Mesothelial cell of epicardium (in vitro differentiated cells): Measurements from ENCODE around the gene ATP6V1C2. TPM values are rescaled to one million over a fixed set of nuclear protein-coding genes. Genes with fewer than 3 reads are reported as not detected.

Experiments
- DNase-seq, 2 experiments: peaks; one replicate each; pipeline ENCODE4 v3.0.0; 2021; ENCODE audit warnings: low spot score in 2 of 2; ENCODE audit not compliant: unreplicated experiment in 2 of 2
- H3K27ac Mint-ChIP-seq: 2 replicates; pipeline ENCODE4 v1.8.0; 2021; ENCODE audit warnings: mixed read lengths
- H3K27me3 Mint-ChIP-seq: 2 replicates; pipeline ENCODE4 v1.8.0; 2021; ENCODE audit warnings: low read depth, mixed read lengths
- H3K36me3 Mint-ChIP-seq: 2 replicates; pipeline ENCODE4 v1.8.0; 2021; ENCODE audit warnings: mixed read lengths
- H3K4me1 Mint-ChIP-seq: 2 replicates; pipeline ENCODE4 v1.8.0; 2021; ENCODE audit warnings: mixed read lengths
- H3K4me3 Mint-ChIP-seq: 2 replicates; pipeline ENCODE4 v1.8.0; 2021; ENCODE audit warnings: mild to moderate bottlenecking, moderate library complexity, mixed read lengths
- H3K9me3 Mint-ChIP-seq: 2 replicates; pipeline ENCODE4 v1.8.0; 2021; ENCODE audit warnings: mixed read lengths
- total RNA-seq: library from RNA; stranded (reverse); gene quantifications from 3 replicates; pipeline ENCODE4 v1.2.1, GENCODE V29; 2021
- TF ChIP-seq, protein P1 (sequence below): fragments of 200-600 bp; sonication (generic); IDR thresholded peaks from one replicate; pipeline ENCODE4 v1.5.0; 2021; ENCODE audit warnings: antibody characterized with exemption; ENCODE audit not compliant: unreplicated experiment

ATP6V1C2 gene
- total RNA-seq, 1 donor from 2014 or later = 0.09 TPM

DNA sequence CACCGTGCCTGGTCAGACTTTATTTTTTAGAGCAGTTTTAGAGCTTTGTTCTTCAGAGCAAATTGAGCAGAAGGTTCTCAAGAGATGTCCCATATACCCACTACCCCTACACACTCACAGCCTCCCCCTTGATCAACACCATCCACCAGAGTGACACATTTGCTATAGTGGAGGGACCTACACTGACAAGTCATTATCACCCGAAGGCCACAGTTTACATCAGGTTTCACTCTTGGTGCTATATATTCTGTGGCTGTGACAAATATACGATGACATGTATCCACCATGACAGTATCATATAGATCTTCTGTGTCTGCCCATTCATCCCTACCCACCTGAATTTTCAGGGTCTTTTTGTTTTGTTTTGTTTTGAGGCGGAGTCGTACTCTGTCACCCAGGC lies 15.4 kb upstream of the ATP6V1C2 start:
- no peaks in the 10 kb centered on the region for H3K36me3 Mint-ChIP-seq

DNA sequence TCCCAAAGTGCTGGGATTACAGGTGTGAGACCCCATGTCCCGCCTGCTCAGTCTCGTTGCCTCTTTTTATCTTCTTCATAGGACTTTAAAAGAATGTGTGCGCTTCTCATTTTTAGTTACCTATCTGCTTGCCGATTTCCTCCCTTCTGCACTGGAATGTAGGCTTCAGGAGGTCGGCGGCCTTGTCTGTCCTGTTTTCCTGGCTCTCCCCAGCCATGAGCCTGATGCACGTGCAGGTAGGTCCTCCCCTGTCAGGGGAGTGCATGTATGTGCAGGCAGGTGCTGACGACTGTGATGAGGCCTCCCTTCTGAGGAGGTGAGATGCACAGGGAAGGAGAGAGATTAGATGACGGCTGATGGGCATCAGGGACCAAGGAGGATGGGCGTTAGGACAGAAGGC lies 13.6 kb upstream of the ATP6V1C2 start:
- Mint-ChIP-seq H3K9me3 (no peaks in the 10 kb centered on the region), H3K4me1 (no peaks in the 10 kb centered on the region), H3K36me3 (no peaks in the 10 kb centered on the region), H3K4me3 (no peak overlapping the region), H3K27ac (no peak overlapping the region), H3K27me3 (peaks cover 57% of the 10 kb centered on the region)
- DNase-seq = no peak
- TF ChIP-seq, protein P1, sequence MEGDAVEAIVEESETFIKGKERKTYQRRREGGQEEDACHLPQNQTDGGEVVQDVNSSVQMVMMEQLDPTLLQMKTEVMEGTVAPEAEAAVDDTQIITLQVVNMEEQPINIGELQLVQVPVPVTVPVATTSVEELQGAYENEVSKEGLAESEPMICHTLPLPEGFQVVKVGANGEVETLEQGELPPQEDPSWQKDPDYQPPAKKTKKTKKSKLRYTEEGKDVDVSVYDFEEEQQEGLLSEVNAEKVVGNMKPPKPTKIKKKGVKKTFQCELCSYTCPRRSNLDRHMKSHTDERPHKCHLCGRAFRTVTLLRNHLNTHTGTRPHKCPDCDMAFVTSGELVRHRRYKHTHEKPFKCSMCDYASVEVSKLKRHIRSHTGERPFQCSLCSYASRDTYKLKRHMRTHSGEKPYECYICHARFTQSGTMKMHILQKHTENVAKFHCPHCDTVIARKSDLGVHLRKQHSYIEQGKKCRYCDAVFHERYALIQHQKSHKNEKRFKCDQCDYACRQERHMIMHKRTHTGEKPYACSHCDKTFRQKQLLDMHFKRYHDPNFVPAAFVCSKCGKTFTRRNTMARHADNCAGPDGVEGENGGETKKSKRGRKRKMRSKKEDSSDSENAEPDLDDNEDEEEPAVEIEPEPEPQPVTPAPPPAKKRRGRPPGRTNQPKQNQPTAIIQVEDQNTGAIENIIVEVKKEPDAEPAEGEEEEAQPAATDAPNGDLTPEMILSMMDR = no peak

More for the DNA sequence above, 15.4 kb upstream of the ATP6V1C2 start:
- no peaks in the 10 kb centered on the region for H3K4me1 Mint-ChIP-seq
- no peak overlapping the region for H3K4me3 Mint-ChIP-seq
- peaks cover 46% of the 10 kb centered on the region for H3K27me3 Mint-ChIP-seq
- no peaks in the 10 kb centered on the region for H3K9me3 Mint-ChIP-seq
- TF ChIP-seq, protein P1 = no peak
- no peak overlapping the region for H3K27ac Mint-ChIP-seq
- DNase-seq = no peak

DNA sequence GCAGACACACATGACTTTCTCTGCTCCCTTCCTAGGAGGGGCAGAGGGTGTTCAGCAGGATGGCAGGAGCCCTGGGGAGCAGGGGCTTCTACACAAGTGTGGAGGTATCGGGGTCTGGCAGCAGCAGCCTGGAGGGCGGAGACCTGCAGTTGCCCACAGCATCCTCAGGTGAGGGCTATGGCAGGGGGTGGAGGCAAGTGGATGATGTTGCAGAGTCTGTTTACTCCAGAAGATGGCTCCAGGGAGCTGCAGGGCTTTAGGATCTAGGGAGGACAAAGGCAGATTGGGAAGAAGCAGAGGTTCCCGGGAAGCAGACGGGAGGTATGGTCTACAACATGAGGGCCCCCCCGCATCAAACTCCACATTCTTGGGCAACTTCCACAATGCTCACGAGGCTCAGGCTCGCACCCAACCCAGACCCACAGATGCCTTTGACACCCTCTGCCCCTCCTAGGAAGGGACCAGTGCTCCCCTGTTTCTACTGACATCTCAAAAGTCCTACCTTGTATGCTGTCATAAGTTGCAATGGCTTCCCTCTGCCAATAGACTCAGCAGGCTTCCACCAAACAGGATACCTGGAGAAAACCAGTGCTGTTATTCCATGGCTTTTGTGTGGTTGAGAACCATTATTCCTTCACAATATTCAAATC lies 12.0 kb upstream of the ATP6V1C2 start:
- H3K4me3 Mint-ChIP-seq = no peak overlapping the region
- H3K4me1 Mint-ChIP-seq = no peaks in the 10 kb centered on the region
- H3K36me3 Mint-ChIP-seq = no peaks in the 10 kb centered on the region
- peaks cover 68% of the 10 kb centered on the region for H3K27me3 Mint-ChIP-seq
- no peaks in the 10 kb centered on the region for H3K9me3 Mint-ChIP-seq
- no peak overlapping the region for H3K27ac Mint-ChIP-seq
- TF ChIP-seq, protein P1 = no peak
- no peak for DNase-seq

DNA sequence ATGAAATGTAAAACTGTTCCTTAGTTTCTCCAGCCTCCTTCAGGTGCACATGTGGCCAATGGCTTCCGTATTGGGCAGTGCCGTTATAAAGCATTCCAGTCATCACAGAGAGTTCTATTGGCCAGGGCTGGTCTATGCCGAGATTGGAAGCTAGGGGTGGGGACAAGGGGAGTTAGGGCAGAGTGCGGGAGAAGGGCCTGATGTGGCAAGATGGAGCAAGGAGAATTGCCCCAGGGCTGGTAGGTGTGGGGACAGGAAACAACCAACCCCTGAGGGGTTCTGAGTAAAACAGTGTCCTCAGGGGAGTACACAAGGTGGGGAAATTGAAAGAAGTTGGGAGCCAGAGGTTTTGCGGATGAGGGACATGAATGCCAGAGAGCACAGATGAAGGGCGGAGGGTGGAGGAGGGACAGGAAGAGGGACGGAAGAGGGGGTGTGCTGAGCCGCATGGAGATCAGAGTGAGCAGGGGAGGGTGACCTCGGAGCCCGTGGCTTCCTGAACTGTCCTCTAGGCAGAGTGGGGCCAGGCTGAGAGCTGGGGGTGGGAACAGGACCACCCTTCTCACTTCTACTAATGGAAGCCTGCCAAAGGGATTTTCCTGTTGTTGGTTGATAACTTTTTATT lies 9.1 kb upstream of the ATP6V1C2 start:
- no peak overlapping the region for H3K27ac Mint-ChIP-seq
- no peak for DNase-seq
- H3K9me3 Mint-ChIP-seq = no peaks in the 10 kb centered on the region
- TF ChIP-seq, protein P1 = no peak
- no peak overlapping the region for H3K4me3 Mint-ChIP-seq
- peaks cover 80% of the 10 kb centered on the region for H3K27me3 Mint-ChIP-seq
- H3K4me1 Mint-ChIP-seq = no peaks in the 10 kb centered on the region
- no peaks in the 10 kb centered on the region for H3K36me3 Mint-ChIP-seq

DNA sequence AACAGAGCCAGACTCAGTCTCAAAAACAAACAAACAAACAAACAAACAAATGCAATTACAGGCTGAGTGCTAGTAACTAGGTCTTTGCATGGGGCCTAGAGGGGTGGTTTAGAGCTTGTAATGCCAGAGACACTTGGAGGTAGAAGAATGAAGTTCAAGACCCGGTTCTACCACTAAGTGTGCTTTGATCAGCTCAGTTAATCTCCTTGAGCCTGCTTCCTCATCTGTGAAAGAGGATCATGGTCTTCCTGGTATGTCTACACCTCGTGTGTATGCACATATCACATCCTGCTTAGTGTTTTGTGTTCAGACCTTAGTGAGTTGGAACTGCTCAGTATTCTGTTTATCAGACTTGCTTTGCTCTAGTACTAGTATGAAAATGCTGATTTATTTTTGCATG lies 4.8 kb upstream of the ATP6V1C2 start:
- H3K4me3 Mint-ChIP-seq = no peak overlapping the region
- TF ChIP-seq, protein P1 = no peak
- H3K4me1 Mint-ChIP-seq = peaks cover 3% of the 10 kb centered on the region
- peaks cover 82% of the 10 kb centered on the region for H3K27me3 Mint-ChIP-seq
- H3K9me3 Mint-ChIP-seq = no peaks in the 10 kb centered on the region
- DNase-seq = no peak
- H3K27ac Mint-ChIP-seq = no peak overlapping the region
- H3K36me3 Mint-ChIP-seq = no peaks in the 10 kb centered on the region
